GM21381 (cell line): ENCODE results near the gene TMPRSS4.
"Not testable (repeated sequence)": the region's sequence is repeated elsewhere in the genome, so short reads cannot be mapped to it uniquely, and the experiment has no call there.

Experiments used
- ATAC-seq: cut with Tn5 transposase; IDR thresholded peaks from one replicate; pipeline ENCODE4 v1.9.1; 2021; ENCODE audit warnings: mild to moderate bottlenecking, moderate library complexity; ENCODE audit not compliant: unreplicated experiment

TMPRSS4 gene

DNA sequence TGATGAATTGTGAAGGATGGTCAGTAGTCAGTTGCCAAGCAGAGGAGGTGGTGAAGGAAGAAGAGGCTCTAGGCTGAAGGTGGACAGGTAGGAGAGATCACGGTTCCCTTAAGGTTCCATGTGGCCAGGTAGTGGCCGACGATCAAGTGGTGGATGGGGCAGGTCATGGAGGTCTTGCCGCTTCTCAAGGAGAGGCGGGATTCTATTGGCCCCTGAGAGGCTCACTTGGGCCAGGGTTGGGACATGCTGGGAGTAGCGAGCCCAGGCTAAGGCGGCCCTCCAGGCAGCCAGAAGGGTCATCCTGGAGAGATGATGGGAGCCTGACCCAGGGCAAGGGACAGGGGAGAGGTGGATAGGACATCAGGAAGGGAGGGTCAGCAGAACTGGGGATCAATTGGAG is 20.9 kb upstream of the TMPRSS4 start:
- ATAC-seq: no peak

DNA sequence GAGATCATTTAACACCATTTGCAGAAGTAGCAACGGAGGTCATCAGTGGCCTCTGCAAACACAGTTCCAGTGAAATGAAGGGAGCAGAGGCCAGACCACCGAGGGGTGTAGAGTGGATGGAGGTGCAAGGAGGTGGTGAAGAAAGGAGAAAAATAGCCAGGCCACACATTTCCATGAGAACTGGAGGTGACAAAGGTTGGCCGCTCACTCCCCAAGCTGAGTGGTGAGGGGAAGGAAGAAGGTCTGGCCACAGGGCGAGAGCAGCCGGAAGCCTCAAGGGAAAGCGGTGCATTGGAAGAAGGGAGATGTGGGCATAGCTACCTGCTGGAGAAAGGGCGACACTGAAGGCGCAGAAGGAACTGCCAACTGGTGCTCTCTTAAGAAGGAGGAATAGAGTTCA is 20.1 kb upstream of the TMPRSS4 start:
- no peak for ATAC-seq

DNA sequence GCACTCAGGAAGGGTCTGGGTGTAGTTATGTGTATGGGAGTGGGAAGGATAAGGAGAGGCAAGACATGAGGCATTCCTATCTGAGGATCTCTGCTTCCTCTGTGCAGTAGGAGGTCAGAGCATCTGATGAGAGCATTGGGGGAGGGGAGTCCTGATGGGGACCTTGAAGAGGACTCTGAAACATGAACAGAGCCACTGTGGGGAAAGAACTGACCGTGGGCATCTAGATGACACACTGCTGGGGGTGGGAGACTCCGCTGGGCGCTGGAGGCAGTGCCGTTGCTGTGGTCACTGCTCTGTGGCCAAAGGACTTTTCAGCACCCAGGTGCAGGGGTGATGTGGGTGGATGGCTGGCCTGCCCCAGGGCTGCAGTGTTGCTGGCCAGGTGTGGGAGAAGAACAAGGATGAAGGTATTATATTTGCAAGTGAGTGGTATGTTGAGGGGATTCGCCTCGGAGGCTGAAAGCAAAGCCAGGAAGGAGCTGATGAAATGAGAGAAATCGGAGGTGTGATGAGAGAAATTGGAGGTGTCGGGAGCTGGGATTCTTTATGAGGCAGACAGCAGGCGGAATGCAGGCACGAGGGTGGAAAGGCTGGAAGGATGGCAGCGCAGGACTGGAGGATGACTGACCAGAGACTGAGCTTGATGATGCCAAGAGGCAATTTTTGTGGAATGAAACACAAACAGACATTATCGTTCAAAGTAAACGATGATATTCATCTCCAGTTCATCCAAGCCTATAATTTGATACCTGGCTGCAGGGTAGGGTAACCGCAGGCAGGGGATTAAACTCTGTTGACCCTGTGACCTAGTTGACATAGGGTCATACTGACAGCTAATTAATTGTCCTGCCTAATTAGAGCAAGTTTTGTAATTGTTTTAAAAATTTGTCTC is 19.4 kb upstream of the TMPRSS4 start:
- no peak for ATAC-seq

DNA sequence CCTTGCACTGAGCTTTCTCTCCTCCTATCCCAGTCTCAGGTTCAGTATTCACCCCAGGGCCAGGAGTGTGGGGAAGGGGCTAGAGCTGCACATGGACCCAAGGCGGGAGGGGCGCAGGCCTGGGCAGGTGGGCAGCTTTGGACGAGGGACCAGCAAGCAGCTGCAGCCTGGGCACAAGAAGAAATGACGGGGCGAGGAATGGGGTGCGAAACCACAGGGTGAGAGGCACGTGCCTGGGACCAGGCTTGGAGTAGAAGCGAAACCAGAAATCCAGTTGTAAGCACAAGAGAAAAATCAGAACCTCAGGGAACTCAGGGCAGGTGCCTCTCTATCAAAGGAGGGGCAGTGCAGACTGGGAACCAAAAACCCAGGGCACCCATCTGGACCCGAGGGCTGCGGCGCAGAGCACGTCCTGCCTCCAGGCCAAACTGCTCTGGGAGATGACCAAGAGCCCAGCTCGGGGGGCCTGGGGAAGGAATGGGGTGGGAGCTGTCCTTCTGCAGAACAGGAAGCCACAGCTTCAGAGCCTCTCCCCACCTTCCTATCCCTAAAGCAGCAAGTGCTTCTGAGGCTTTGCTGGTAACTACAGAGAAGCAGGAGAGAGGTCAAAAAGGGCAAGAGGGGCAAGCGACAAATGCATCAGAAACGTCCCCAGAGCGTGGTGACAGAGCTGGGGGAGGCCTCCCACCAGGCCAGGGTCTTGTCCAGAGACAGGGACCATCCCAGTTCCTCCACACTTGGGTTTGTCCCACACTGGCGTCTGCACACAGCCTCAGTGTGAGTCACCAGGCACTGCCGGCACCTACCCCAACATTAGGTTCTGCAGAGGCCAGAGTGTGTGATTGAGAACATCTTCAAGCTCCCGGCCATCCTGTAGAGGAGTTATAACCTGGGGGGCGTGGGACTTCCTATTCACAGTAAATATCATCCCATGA is 18.3 kb upstream of the TMPRSS4 start:
- no peak for ATAC-seq

DNA sequence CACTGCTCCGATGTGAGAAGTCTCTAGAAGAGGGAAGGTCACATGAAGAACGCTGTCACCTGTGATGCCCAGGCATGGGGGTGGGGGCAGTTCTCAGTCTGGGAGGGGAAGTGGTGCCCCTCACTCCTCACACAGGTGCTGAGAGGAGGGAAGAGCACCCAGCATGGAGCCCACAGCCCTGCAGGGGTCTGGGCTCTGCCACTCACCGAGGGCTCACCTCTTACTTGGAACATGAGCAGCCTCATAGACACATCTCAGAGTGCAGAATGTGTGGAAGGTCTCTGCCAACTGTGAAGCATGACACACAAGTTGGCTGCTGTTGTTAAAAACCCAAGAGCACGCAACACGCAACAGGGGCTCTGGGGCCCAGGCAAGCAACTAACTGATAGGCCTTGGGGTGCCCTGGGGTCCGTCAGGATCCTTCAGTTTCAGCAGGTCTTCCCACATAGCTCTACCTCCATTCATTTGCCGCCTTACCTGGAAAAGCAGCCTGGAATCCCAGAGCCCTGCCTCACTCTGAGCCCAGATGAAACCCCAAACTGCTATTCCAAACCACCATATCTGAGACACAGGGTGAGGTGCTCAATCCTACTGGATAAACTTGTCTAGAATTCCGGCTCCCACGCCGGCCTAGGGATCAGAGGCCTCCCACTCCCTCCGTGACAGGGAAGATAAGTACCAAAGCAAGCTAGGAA is 17.5 kb upstream of the TMPRSS4 start:
- no peak for ATAC-seq

DNA sequence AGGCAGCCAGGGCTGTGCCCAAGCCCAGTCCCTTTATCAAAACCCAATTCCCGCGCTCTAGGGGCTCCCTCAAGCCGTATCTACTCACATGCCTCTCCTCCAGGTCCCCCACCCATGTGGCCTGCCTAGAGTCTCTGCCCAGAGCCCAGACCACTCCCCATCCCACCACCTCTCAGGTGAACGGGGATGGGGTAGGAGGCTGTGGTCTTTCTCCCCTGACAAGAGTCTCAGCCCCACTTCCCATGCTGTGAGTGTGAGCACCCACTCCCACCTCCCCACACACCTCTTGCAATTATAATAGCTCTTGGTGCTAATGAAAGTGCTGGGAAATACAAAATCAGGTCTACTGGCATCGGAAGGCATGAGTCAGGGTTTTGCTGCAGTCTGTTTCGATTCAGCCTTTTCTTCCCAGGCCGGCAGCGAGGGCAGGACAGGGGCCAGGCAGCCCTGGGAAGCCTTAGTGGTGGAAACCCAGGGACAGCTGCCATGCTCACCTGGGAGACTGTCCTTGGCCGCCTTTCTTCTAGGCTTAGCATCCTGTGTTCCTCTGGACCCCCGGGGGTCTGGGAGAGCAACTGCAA is 16.7 kb upstream of the TMPRSS4 start:
- no peak for ATAC-seq

DNA sequence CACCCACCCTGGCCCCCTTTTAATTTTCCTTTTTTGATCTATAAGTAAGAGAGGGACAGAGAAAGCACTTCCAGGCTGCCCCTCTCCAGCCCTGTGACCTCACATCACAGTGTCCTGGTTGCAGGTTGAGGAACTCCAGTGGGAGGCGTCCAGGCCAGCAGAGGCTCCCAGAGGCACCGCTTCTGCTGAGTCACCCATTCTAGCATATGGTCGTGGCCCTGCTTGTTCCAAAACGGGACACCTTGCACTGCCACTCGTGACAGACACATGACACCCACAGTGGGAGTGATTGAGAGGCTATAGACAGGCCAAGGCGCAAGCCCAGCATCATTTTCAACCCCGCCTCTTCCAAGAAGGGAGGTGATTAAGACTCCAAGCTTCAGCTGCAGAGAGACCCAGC is 16.0 kb upstream of the TMPRSS4 start:
- ATAC-seq: no peak

DNA sequence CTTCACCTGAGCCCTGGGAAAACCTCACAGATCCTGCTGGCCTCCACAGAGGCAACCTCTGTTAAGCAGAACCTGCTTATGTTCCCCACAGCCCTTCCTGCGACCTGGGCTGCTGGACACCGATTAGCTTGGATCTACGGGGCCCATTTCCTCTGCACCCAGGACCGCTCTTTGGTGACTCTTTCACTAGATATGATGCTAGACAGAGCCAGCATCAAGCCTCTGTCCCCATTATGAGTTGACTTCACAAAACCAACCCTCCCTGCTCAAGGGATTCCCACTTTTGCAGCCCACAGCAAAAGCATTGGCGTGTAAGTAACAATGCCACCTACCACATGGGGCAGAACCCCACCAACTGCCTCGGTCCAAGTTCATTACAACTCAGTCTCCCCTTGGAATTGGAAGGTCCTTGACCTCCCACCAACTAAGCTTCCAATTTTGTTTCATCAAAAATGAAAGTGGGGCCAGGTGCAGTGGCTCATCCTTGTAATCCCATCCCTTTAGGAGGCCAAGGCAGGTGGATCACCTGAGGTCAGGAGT is 15.2 kb upstream of the TMPRSS4 start:
- no peak for ATAC-seq

DNA sequence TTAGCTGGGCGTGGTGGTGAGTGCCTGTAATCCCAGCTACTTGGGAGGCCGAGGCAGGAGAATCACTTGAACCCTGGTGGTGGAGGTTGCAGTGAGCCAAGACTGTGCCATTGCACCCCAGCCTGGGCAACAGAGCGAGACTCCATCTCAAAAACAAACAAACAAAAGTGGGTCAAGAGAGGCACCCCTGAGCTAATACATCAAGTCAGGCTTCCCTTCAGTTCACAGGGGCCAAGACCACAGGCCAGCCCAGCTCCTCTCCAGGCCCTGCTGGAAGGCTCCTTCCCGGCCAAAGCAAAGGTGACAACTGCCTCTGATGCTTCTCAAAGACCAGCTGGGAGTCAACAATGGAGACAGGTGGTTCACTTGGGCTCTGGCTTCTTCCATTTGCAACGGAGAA is 14.7 kb upstream of the TMPRSS4 start:
- not testable (repeated sequence) for ATAC-seq

DNA sequence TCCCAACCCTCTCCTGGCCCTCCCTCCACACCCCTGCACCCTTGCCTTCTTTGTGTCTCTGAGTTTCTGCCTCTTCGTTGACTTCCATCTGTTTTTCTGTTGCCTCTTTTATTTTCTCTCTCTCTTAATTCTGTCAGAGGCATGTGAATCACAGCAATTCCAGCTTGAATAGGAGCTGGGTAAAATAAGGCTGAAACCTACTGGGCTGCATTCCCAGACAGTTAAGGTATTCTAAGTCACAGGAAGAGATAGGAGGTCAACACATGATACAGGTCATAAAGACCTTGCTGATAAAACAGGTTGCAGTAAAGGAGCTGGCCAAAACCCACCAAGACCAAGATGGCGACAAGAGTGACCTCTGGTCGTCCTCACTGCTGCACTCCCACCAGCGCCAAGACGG is 14.2 kb upstream of the TMPRSS4 start:
- not testable (repeated sequence) for ATAC-seq

DNA sequence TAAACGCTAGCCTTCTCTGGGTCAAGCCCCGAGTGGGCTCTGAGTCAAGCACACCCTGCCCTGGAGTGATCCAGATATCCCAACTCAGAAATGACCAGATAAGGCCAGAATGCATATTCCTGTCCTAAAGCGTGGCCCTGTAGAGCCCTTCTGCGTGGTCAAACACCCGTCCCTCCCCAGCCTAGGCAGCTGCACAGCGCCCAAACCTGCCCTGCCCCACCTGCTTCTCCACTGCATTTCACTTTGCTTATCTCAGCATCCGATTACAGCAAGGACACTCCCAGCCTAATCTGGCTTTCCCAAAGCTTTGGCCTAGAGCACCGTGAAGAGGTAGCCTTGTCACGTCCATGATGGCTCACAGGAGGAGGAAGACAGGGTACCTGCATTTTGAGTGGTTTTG is 11.9 kb upstream of the TMPRSS4 start:
- no peak for ATAC-seq

DNA sequence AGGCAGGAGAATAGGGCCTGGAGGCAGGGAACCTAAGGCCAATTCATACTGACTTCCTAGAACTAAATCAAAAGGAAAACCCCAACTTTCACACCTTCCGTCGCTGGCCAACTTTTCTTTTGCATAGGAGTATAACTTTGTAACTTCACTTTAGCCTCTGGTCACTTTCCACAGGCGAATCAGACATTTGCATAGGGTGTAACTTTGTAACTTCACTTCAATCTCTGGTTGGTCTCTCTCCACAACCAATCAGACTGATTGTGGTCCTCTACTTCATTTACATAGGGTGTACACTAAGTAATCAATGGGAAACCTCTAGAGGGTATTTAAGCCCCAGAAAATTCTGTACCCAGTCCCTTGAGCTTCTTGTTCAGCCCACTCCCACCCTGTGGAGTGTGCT is 11.5 kb upstream of the TMPRSS4 start:
- ATAC-seq: no peak

DNA sequence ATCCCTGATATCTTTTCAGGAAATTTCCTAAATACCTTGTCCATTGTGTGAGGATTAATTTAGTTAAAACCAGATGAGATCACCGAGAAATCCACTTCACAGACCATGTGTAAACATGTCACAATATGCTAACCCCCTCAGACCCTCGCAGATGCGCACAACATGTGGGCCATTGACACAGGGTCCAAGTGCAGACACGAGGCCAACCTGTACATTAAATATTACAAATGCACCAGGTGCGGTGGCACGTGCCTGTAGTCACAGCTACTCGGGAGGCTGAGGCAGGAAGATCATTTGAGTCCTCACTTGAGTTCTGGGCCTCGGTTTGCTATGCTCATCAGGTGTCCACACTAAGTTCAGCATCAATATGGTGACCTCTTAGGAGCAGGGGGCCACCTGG is 9.9 kb upstream of the TMPRSS4 start:
- no peak for ATAC-seq

DNA sequence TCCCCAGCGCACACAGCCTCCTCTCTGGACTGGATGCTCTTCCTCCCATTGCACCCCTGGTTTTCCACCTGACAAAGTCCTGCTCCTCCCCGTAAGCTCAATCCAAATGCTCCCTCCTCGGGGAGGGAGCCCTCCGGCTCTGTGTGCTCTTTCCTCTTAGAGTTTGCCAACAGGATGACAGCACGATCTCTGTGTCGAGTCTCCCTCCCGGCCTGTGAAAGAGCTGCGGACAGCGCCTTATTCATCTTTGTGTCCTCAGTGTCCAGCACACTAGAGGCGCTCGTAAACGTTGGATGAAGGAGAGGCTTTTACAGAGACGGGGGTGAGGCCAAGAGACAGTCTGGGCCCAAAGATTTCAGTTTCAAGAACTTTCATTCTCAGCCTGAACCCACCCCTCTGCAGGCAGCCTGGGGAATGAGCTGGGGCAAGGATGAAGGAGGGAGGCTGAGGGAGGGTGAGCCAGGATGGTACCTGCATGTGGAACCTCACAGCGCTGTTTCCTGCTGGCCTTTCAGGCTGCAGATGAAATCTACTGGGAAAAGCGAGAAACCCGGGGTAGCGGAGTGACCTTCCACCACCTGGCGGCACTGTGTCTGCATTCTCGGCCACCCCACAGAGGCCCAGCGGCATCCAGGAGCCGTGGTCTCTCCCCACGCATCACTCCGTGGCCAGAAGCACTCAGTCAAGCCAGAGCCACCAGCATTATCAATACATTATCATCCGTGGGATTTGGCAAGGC is 8.5 kb upstream of the TMPRSS4 start:
- ATAC-seq: no peak

DNA sequence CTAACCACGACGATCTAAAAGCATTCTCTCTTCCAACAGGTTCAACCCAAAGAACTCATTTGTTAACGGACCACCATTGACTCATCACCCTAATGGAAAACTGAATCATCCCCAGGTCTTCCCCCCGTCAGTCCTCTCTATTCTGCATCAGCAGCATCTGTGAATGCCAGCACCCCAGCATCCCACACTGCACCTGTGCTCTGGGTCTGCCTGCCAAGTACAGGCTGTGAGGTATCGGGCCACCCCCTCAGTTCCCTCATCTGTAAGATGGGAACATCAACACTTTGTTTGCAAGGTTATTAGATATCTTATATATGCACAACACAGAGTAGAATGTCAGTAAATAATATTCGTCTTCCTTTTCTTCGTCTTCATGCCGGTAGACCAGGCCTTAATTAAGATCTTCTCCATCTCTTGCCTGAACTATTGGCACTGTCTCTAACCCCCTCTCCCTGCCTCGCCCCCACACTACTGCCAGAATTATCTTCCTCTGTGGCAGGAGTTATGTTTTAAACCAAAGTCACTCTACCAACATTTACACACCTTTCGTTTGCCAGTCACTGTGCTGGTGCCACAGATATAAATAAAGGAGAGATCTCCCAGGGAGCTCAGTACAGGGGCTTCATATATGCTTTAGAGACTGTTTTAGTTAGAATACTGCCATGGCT is 7.8 kb upstream of the TMPRSS4 start:
- no peak for ATAC-seq

DNA sequence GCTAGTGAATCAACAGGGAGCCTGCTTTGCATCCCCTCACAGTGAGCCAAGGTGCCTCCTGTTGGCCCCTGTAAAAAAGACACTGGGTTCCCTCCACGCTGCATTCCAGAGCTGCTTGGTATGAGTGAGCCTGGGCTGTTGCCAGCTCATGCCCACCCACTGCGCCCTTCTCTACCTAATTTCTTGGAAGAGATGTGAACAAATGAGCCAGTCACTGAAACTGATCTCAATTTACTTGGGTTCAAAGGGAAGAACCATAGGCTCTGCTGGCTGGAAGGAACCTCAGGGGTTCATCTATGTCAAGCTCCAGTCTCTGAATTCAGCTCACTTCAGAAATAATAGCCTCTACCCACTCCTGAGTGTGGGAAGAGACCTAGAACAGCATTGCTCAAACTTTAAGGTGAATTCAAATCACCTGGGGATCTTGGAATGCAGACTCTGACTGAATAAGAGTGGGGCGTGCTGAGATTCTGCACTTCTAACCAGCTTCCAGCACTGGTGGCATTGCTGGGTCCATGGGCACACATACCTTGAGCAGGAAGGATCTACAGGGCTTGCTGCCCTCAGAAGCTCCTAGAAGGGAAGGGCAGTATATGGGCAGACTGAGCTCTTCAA is 5.4 kb upstream of the TMPRSS4 start:
- ATAC-seq: no peak

DNA sequence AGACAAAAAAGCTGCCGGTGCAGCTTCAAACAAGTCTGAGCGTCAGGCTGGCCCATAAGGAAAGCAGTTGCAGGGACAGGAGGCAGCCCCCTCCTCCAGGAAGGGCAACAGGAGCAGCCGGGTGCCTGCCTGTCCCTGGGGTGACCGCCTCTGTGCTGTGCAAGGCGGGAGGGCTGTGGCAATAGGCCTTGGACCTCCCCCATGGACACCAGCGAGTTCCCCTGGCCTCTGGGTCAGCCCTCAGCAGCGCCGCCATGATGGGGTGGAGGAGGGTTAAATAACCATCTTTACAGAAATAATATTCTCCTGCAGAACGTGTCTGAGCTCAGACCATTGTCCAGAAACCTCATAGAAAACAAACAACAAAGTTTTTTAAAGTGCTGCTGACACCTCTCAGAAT is 3.3 kb upstream of the TMPRSS4 start:
- ATAC-seq: no peak

DNA sequence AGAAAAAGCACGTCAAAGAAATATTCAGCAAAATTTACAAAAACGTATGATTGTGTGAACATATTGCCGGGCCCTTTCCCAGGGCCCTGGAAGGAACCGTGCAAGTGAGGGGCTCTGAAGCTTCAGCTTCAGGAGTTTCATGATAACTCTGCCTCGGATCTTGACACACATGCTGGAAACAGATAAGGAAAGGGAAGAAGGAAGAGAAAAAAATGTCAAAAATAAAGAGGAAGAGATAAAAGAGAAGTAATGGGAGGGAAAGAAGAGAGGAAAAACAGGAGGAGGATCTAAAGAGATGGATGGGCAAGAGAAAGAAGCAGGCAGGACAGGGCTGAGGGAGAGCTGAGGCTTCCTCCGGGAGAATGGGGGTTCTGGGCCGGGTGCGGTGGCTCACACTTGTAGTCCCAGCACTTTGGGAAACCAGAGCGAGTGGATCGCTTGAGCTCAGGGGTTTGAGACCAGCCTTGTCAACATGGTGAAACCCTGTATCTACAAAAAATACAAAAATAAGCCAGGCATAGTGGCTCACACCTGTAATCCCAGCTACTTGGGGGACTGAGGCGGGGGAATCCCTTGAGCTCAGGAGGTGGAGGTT is 2.7 kb upstream of the TMPRSS4 start:
- ATAC-seq: no peak

DNA sequence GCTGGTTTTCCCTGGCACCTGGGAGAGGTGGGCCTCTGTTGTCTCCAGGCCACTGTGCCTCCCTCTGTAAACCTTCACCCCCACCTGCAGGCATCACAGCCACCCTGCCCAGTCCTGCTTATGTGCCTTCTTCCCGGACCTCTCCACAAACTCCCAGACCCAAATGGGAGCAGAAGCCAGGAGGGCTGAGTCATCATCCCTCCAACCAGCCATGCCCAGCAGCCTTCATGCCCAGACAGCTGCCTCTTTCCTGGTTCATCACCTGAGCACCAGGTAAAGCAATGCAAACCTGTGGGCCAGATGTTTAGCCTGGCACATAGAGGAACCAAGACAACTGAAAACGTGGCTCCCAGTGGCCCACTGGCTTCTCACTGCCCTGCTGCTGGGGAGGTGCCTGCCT is 2.1 kb upstream of the TMPRSS4 start:
- no peak for ATAC-seq
